Measurements from ENCODE around the gene UPF2.

DNA sequence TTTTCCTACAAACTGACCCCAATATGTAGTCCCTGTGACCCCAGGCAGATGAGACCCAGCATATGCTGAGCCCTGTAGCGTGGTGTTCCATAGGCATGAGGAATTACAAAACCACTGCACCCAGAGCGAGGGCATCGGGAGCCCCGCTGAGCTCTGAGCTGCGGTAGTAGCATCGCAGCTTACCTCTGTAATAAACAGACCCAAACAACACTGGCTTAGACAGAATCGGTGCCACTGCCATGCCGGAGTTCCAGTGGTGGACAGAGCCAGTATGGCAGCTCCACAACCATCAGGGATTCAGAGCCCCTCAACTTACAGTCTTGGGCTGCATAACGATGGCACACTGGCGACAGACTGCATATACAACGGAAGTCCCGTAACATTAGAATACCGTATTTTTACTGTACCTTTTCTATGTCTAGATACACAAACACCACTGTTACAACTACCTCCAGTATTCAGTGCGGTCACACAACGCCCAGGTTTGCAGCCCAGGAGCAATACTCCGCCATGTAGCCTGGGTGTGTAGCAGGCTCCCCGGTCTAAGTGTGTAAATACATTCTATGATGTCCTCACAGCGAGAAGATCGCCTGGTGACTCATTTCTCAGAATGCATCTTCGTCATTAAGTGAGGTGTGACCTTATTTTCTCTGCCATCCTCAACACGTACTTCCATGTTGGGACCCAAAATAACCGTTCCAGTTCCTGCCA lies 150.7 kb downstream of the UPF2 start:
- TF ChIP-seq, protein P1, sequence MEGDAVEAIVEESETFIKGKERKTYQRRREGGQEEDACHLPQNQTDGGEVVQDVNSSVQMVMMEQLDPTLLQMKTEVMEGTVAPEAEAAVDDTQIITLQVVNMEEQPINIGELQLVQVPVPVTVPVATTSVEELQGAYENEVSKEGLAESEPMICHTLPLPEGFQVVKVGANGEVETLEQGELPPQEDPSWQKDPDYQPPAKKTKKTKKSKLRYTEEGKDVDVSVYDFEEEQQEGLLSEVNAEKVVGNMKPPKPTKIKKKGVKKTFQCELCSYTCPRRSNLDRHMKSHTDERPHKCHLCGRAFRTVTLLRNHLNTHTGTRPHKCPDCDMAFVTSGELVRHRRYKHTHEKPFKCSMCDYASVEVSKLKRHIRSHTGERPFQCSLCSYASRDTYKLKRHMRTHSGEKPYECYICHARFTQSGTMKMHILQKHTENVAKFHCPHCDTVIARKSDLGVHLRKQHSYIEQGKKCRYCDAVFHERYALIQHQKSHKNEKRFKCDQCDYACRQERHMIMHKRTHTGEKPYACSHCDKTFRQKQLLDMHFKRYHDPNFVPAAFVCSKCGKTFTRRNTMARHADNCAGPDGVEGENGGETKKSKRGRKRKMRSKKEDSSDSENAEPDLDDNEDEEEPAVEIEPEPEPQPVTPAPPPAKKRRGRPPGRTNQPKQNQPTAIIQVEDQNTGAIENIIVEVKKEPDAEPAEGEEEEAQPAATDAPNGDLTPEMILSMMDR (IDR thresholded peaks at IDR 0.05): no peak
- no peak for TF ChIP-seq EZH2 (IDR thresholded peaks at IDR 0.05; ENCODE audit: borderline replicate concordance, insufficient read depth, low read depth, low read length, poor library complexity, severe bottlenecking)

Data from B cell (primary cell).